ENCODE results near the gene SYT8. TPM values are rescaled to one million over a fixed set of nuclear protein-coding genes. Genes with fewer than 3 reads are reported as not detected.

Gene SYT8, protein sequence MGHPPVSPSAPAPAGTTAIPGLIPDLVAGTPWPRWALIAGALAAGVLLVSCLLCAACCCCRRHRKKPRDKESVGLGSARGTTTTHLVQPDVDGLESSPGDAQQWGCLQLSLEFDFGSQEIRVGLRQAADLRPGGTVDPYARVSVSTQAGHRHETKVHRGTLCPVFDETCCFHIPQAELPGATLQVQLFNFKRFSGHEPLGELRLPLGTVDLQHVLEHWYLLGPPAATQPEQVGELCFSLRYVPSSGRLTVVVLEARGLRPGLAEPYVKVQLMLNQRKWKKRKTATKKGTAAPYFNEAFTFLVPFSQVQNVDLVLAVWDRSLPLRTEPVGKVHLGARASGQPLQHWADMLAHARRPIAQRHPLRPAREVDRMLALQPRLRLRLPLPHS
- total RNA-seq = not detected
- total RNA-seq (2013) = not detected

DNA sequence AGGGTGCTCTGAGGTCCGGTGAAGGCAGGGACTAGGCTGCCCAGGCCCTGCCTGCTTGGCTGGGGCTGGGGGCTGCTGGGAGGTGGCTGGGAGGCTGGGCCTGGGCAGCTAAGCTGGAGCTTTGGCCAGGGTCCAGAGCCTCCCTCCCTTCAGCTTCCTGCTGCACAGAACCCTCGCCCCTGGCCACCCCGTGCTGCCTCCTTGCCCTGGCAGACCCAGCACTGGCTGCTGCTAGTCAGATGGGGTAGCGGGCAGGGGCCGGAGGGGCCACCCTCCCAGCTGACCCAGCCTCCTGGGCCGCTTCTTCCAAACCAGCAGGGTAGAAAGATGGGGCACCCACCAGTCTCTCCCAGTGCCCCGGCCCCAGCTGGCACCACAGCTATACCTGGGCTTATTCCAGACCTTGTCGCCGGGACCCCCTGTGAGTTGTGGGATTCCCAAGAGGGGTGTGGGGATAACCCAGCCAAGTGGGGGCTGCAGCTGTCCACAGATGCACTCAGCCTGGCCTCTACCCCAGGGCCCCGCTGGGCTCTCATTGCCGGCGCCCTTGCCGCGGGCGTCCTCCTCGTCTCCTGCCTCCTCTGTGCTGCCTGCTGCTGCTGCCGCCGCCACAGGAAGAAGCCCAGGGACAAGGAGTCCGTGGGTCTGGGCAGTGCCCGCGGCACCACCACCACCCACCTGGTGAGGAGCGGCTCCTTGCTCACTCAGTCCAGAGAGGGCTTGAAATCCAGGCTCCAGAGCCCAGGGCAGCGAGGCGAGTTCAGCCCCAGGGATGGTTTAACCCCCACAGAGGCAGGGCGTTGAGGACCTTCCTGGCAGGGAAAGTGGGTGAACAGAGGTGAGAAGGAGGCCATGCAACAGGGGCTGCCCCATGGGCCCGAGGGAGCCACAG is at the start of gene SYT8:
TSS of gene SYT8 (plus strand) at position 212 of the 892 bp plus-strand sequence. CDS start at position 328, 116 bp downstream.
- Mint-ChIP-seq H3K27ac (no peak within 1 kb of the TSS), H3K36me3 (no peaks in the 10 kb centered on the region), H3K27me3 (ENCODE audit: low read depth in 2 of 2) (peaks cover 0 to 11% of the 10 kb centered on the region in 2 donors), H3K4me1 (peaks cover 0 to 20% of the 10 kb centered on the region in 2 donors), H3K4me3 (no peak within 1 kb of the TSS), H3K9me3 (no peaks in the 10 kb centered on the region)
- WGBS (ENCODE audit: insufficient coverage) = 85% methylated on average over 26 of the region's 26 CpGs
- no peak within 1 kb of the TSS for H3K4me3 ChIP-seq (ENCODE audit: low read length)
- H3K9me3 ChIP-seq (ENCODE audit: control insufficient read depth, insufficient read depth, low read length) = no peaks in the 10 kb centered on the region
- ATAC-seq = no peak
- intact Hi-C loops (cut with micrococcal nuclease) = no loop called here
- peak in 1 of 2 donors; percentile 4 for DNase-seq
- TF ChIP-seq, protein P1, sequence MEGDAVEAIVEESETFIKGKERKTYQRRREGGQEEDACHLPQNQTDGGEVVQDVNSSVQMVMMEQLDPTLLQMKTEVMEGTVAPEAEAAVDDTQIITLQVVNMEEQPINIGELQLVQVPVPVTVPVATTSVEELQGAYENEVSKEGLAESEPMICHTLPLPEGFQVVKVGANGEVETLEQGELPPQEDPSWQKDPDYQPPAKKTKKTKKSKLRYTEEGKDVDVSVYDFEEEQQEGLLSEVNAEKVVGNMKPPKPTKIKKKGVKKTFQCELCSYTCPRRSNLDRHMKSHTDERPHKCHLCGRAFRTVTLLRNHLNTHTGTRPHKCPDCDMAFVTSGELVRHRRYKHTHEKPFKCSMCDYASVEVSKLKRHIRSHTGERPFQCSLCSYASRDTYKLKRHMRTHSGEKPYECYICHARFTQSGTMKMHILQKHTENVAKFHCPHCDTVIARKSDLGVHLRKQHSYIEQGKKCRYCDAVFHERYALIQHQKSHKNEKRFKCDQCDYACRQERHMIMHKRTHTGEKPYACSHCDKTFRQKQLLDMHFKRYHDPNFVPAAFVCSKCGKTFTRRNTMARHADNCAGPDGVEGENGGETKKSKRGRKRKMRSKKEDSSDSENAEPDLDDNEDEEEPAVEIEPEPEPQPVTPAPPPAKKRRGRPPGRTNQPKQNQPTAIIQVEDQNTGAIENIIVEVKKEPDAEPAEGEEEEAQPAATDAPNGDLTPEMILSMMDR (IDR thresholded peaks at IDR 0.05) = no peak
- H3K36me3 ChIP-seq (ENCODE audit: control insufficient read depth, insufficient read depth, low read length) = no peaks in the 10 kb centered on the region
- H3K27me3 ChIP-seq (ENCODE audit: control insufficient read depth, insufficient read depth, low read length) = peaks cover 4% of the 10 kb centered on the region
- H3K4me1 ChIP-seq (ENCODE audit: control insufficient read depth, insufficient read depth, low read length) = peaks cover 44% of the 10 kb centered on the region
- no peak within 1 kb of the TSS for H3K27ac ChIP-seq (ENCODE audit: low read length)

DNA sequence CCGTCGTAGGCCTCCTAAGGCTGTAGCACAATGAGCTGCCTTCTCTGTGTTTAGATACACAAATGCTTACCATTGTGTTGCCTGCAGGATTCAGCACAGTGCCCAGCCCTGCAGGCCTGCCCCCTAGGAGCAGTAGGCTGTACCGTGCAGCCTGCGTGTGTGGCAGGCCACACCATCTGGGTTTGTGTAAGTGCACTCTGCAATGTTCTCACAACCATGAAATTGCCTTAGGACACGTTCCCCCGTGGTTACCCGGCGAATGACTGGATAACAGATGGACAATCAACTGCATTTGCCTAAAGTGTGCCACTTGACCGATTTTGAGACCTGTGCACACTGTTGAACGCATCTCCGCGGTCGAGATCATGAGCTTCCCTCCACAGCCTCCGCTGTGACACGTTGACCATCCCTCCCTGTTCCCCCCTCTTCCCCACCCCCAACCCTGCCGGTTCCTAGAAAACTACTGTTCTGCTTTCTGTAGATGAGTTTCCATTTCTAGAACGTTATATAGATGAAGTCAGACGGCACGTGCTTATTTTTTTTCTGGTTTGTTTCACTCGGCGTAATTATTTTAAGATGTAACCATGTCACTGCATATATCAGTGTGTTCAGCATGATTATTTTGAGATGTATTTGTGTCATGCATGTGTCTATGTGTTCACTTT is 48.9 kb upstream of the SYT8 start:
- 86% methylated on average over 21 of the region's 21 CpGs for WGBS (ENCODE audit: insufficient coverage)
- H3K27me3 ChIP-seq (ENCODE audit: control insufficient read depth, insufficient read depth, low read length) = no peaks in the 10 kb centered on the region
- H3K4me3 ChIP-seq (ENCODE audit: low read length) = no peak overlapping the region
- H3K27ac ChIP-seq (ENCODE audit: low read length) = no peak overlapping the region
- TF ChIP-seq, protein P1 (IDR thresholded peaks at IDR 0.05) = no peak
- Mint-ChIP-seq H3K4me3 (no peak overlapping the region), H3K4me1 (peaks cover 13 to 28% of the 10 kb centered on the region in 2 donors), H3K27me3 (ENCODE audit: low read depth in 2 of 2) (peaks cover 0 to 3% of the 10 kb centered on the region in 2 donors), H3K27ac (no peak overlapping the region), H3K36me3 (no peaks in the 10 kb centered on the region), H3K9me3 (no peaks in the 10 kb centered on the region)
- H3K36me3 ChIP-seq (ENCODE audit: control insufficient read depth, insufficient read depth, low read length) = no peaks in the 10 kb centered on the region
- intact Hi-C loops (cut with micrococcal nuclease) = no loop called here
- no peak for DNase-seq
- peaks cover 29% of the 10 kb centered on the region for H3K4me1 ChIP-seq (ENCODE audit: control insufficient read depth, insufficient read depth, low read length)
- no peak for ATAC-seq
- H3K9me3 ChIP-seq (ENCODE audit: control insufficient read depth, insufficient read depth, low read length) = no peaks in the 10 kb centered on the region

DNA sequence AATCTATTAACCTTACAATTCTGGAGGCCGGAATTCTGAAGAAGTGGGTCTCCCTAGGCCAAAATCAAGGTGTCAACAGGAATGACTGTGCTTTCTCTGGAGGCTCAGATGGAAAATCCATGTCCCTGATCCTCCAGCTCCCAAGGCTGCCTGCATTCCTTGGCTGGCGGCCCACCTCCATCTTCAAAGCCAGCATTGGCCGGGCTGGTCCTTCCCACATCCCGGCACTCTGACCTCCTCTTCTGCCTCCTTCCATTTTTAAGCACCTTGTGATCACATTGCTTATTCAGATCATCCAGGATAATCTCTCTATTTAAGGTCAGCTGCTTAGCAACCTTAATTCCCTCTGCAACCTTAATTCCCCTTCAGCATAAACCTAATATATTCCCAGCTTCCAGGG is 48.3 kb upstream of the SYT8 start:
- TF ChIP-seq, protein P1 (IDR thresholded peaks at IDR 0.05) = no peak
- Mint-ChIP-seq H3K27me3 (ENCODE audit: low read depth in 2 of 2) (peaks cover 0 to 3% of the 10 kb centered on the region in 2 donors), H3K4me3 (no peak overlapping the region), H3K27ac (no peak overlapping the region), H3K9me3 (no peaks in the 10 kb centered on the region), H3K4me1 (peaks cover 8 to 23% of the 10 kb centered on the region in 2 donors), H3K36me3 (no peaks in the 10 kb centered on the region)
- no peaks in the 10 kb centered on the region for H3K9me3 ChIP-seq (ENCODE audit: control insufficient read depth, insufficient read depth, low read length)
- WGBS (ENCODE audit: insufficient coverage) = 97% methylated on average over 4 of the region's 4 CpGs
- no peaks in the 10 kb centered on the region for H3K27me3 ChIP-seq (ENCODE audit: control insufficient read depth, insufficient read depth, low read length)
- no peak overlapping the region for H3K4me3 ChIP-seq (ENCODE audit: low read length)
- no peak overlapping the region for H3K27ac ChIP-seq (ENCODE audit: low read length)
- peaks cover 23% of the 10 kb centered on the region for H3K4me1 ChIP-seq (ENCODE audit: control insufficient read depth, insufficient read depth, low read length)
- no peaks in the 10 kb centered on the region for H3K36me3 ChIP-seq (ENCODE audit: control insufficient read depth, insufficient read depth, low read length)
- intact Hi-C loops (cut with micrococcal nuclease) = no loop called here
- no peak for ATAC-seq
- no peak for DNase-seq

Data from natural killer cell (primary cell).